ENCODE results near the gene SPDYE2B. TPM values are rescaled to one million over a fixed set of nuclear protein-coding genes. Genes with fewer than 3 reads are reported as not detected.
"Not testable (repeated sequence)": the region's sequence is repeated elsewhere in the genome, so short reads cannot be mapped to it uniquely, and the experiment has no call there.

SPDYE2B gene
- total and polyA plus RNA-seq, 2 donors (not counting 1 experiment from before 2014, with no cell fraction given), result not detected

- H3K4me3 ChIP-seq (ENCODE audit: control extremely low read depth in 1 of 5, extremely low read depth in 1 of 5, insufficient read depth in 1 of 5, low read depth in 2 of 5, low read length in 4 of 5); H3K27me3 ChIP-seq (replicated peaks in 1 of 4; ENCODE audit: control extremely low read depth in 1 of 4, control insufficient read depth in 3 of 4, insufficient read depth in 4 of 4, low read length in 3 of 4); ATAC-seq (ENCODE audit: low read depth); H3K36me3 ChIP-seq (replicated peaks in 1 of 2; ENCODE audit: control extremely low read depth in 1 of 2, control insufficient read depth in 1 of 2, extremely low read depth in 1 of 2, insufficient read depth in 2 of 2, low read length in 1 of 2); H3K4me1 ChIP-seq (ENCODE audit: control insufficient read depth in 2 of 2, insufficient read depth in 2 of 2, low read length in 2 of 2); POLR2A ChIA-PET; H2AFZ ChIP-seq (ENCODE audit: insufficient read depth, low read depth, low read length, poor library complexity, severe bottlenecking); H3K4me1 Mint-ChIP-seq; H3K4me3 Mint-ChIP-seq; H3K9me3 ChIP-seq (ENCODE audit: control extremely low read depth in 1 of 3, control insufficient read depth in 2 of 3, insufficient read depth in 1 of 3, low read length in 2 of 3); H3K27ac Mint-ChIP-seq; H3K27me3 Mint-ChIP-seq; H3K9me3 Mint-ChIP-seq (ENCODE audit: insufficient read depth); DNase-seq; H4K20me1 ChIP-seq (ENCODE audit: control insufficient read depth, insufficient read depth, low read length, poor library complexity, severe bottlenecking); H3K27ac ChIP-seq (ENCODE audit: low read length in 2 of 2); H3K79me2 ChIP-seq (ENCODE audit: control insufficient read depth, insufficient read depth, low read length); intact Hi-C loops (cut with micrococcal nuclease); CTCF ChIA-PET; H3K9ac ChIP-seq (ENCODE audit: low read length); H3K4me2 ChIP-seq (replicated peaks; ENCODE audit: low read depth, low read length, poor library complexity, severe bottlenecking): not testable (repeated sequence)
- WGBS (ENCODE audit: insufficient coverage), result no CpG with 5 or more reads among the region's 9 CpGs
Observed at GRCh38 chr7:102642691-102643090, 7.4 kb upstream of the SPDYE2B start, which contains the start of gene UPK3BL1. UPK3BL1 (minus strand) TSS chr7:102642791; CDS start chr7:102642741, 50 bp downstream.

- not testable (repeated sequence) for H3K79me2 ChIP-seq (ENCODE audit: control insufficient read depth, insufficient read depth, low read length); H3K27ac Mint-ChIP-seq; H3K4me1 Mint-ChIP-seq
Observed at GRCh38 chr7:102643404-102643803, 6.7 kb upstream of the SPDYE2B start.

DNA sequence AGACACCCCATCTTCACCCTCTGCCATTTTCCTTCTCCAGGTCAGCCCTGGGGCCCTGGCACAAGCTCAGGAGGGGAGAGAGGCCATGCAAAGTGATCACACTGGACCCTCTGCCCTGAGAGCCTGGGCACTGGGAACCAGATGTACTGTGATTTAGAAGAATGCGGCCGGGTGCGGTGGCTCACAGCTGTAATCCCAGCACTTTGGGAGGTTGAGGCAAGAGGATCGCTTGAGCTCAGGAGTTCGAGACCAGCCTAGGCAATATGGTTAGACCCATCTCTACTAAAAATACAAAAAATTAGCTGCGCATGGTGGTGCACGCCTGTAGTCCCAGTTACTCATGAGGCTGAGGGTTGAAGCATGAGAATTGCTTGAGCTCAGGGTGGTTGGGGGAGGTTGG lies 2.3 kb upstream of the SPDYE2B start:
- H4K20me1 ChIP-seq (ENCODE audit: control insufficient read depth, insufficient read depth, low read length, poor library complexity, severe bottlenecking); H3K4me3 ChIP-seq (ENCODE audit: control extremely low read depth in 1 of 5, extremely low read depth in 1 of 5, insufficient read depth in 1 of 5, low read depth in 2 of 5, low read length in 4 of 5); H2AFZ ChIP-seq (ENCODE audit: insufficient read depth, low read depth, low read length, poor library complexity, severe bottlenecking); H3K4me2 ChIP-seq (replicated peaks; ENCODE audit: low read depth, low read length, poor library complexity, severe bottlenecking); H3K36me3 ChIP-seq (replicated peaks in 1 of 2; ENCODE audit: control extremely low read depth in 1 of 2, control insufficient read depth in 1 of 2, extremely low read depth in 1 of 2, insufficient read depth in 2 of 2, low read length in 1 of 2); H3K9me3 ChIP-seq (ENCODE audit: control extremely low read depth in 1 of 3, control insufficient read depth in 2 of 3, insufficient read depth in 1 of 3, low read length in 2 of 3); H3K27me3 Mint-ChIP-seq; H3K27me3 ChIP-seq (replicated peaks in 1 of 4; ENCODE audit: control extremely low read depth in 1 of 4, control insufficient read depth in 3 of 4, insufficient read depth in 4 of 4, low read length in 3 of 4); DNase-seq; H3K27ac Mint-ChIP-seq; intact Hi-C loops (cut with micrococcal nuclease); H3K79me2 ChIP-seq (ENCODE audit: control insufficient read depth, insufficient read depth, low read length); H3K4me1 Mint-ChIP-seq; CTCF ChIA-PET; H3K4me3 Mint-ChIP-seq; H3K4me1 ChIP-seq (ENCODE audit: control insufficient read depth in 2 of 2, insufficient read depth in 2 of 2, low read length in 2 of 2); H3K9me3 Mint-ChIP-seq (ENCODE audit: insufficient read depth); ATAC-seq (ENCODE audit: low read depth); H3K9ac ChIP-seq (ENCODE audit: low read length); POLR2A ChIA-PET; H3K27ac ChIP-seq (ENCODE audit: low read length in 2 of 2): not testable (repeated sequence)
- no CpG with 5 or more reads among the region's 7 CpGs for WGBS (ENCODE audit: insufficient coverage)

More at GRCh38 chr7:102643404-102643803, 6.7 kb upstream of the SPDYE2B start:
- CTCF ChIA-PET; H3K4me3 Mint-ChIP-seq; ATAC-seq (ENCODE audit: low read depth); H3K27ac ChIP-seq (ENCODE audit: low read length in 2 of 2); H3K27me3 Mint-ChIP-seq; H3K4me1 ChIP-seq (ENCODE audit: control insufficient read depth in 2 of 2, insufficient read depth in 2 of 2, low read length in 2 of 2); H2AFZ ChIP-seq (ENCODE audit: insufficient read depth, low read depth, low read length, poor library complexity, severe bottlenecking); H3K9ac ChIP-seq (ENCODE audit: low read length); H3K36me3 ChIP-seq (replicated peaks in 1 of 2; ENCODE audit: control extremely low read depth in 1 of 2, control insufficient read depth in 1 of 2, extremely low read depth in 1 of 2, insufficient read depth in 2 of 2, low read length in 1 of 2); H3K4me2 ChIP-seq (replicated peaks; ENCODE audit: low read depth, low read length, poor library complexity, severe bottlenecking); DNase-seq; H3K27me3 ChIP-seq (replicated peaks in 1 of 4; ENCODE audit: control extremely low read depth in 1 of 4, control insufficient read depth in 3 of 4, insufficient read depth in 4 of 4, low read length in 3 of 4); POLR2A ChIA-PET; H3K9me3 Mint-ChIP-seq (ENCODE audit: insufficient read depth); H3K9me3 ChIP-seq (ENCODE audit: control extremely low read depth in 1 of 3, control insufficient read depth in 2 of 3, insufficient read depth in 1 of 3, low read length in 2 of 3); H3K4me3 ChIP-seq (ENCODE audit: control extremely low read depth in 1 of 5, extremely low read depth in 1 of 5, insufficient read depth in 1 of 5, low read depth in 2 of 5, low read length in 4 of 5); H4K20me1 ChIP-seq (ENCODE audit: control insufficient read depth, insufficient read depth, low read length, poor library complexity, severe bottlenecking); intact Hi-C loops (cut with micrococcal nuclease): not testable (repeated sequence)
- WGBS (ENCODE audit: insufficient coverage), result no CpG with 5 or more reads among the region's 1 CpG

DNA sequence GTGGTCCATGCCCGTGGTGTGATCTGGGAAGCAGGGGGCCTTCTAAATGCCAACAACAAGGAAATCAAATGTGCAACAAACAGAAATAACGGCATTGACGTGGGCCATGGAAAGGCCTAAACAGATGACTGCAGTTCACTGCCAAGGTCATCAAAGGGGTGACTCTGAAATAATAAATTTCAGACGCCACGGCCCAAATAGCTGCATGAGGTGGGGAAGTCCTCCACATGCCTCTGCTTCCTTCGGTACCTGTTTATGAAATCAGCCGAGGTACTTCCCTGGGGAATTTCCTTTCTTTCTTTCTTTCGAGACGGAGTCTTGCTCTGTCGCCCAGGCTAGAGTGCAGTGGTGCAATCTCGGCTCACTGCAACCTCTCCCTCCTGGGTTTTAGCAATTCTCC lies 14.6 kb downstream of the SPDYE2B start:
- intact Hi-C loops (cut with micrococcal nuclease); H3K9me3 Mint-ChIP-seq (ENCODE audit: insufficient read depth); H3K9ac ChIP-seq (ENCODE audit: low read length); H3K4me1 Mint-ChIP-seq; H3K36me3 ChIP-seq (replicated peaks in 1 of 2; ENCODE audit: control extremely low read depth in 1 of 2, control insufficient read depth in 1 of 2, extremely low read depth in 1 of 2, insufficient read depth in 2 of 2, low read length in 1 of 2); H3K27me3 Mint-ChIP-seq; H3K4me3 Mint-ChIP-seq; H3K4me3 ChIP-seq (ENCODE audit: control extremely low read depth in 1 of 5, extremely low read depth in 1 of 5, insufficient read depth in 1 of 5, low read depth in 2 of 5, low read length in 4 of 5); CTCF ChIA-PET; H2AFZ ChIP-seq (ENCODE audit: insufficient read depth, low read depth, low read length, poor library complexity, severe bottlenecking); H3K4me2 ChIP-seq (replicated peaks; ENCODE audit: low read depth, low read length, poor library complexity, severe bottlenecking); H4K20me1 ChIP-seq (ENCODE audit: control insufficient read depth, insufficient read depth, low read length, poor library complexity, severe bottlenecking); H3K9me3 ChIP-seq (ENCODE audit: control extremely low read depth in 1 of 3, control insufficient read depth in 2 of 3, insufficient read depth in 1 of 3, low read length in 2 of 3); H3K4me1 ChIP-seq (ENCODE audit: control insufficient read depth in 2 of 2, insufficient read depth in 2 of 2, low read length in 2 of 2); H3K27ac Mint-ChIP-seq; POLR2A ChIA-PET; ATAC-seq (ENCODE audit: low read depth); H3K27ac ChIP-seq (ENCODE audit: low read length in 2 of 2); H3K79me2 ChIP-seq (ENCODE audit: control insufficient read depth, insufficient read depth, low read length); DNase-seq; H3K27me3 ChIP-seq (replicated peaks in 1 of 4; ENCODE audit: control extremely low read depth in 1 of 4, control insufficient read depth in 3 of 4, insufficient read depth in 4 of 4, low read length in 3 of 4): not testable (repeated sequence)
- WGBS (ENCODE audit: insufficient coverage), result no CpG with 5 or more reads among the region's 11 CpGs

All from B cell (primary cell).